Lung (tissue), 12 donors: ENCODE data around the gene GPR89A. TPM values are rescaled to one million over a fixed set of nuclear protein-coding genes. Genes with fewer than 3 reads are reported as not detected.
A peak's percentile ranks its signal among the peaks of the same experiment; 100 is the strongest.

Source experiments
- ATAC-seq: fragments of 200-7000 bp; cut with Tn5 transposase; one replicate; pipeline ENCODE4 v1.9.1; 2020; ENCODE audit warnings: moderate number of reproducible peaks; ENCODE audit not compliant: insufficient read depth, low FRiP score
- DNase-seq, 3 donors: peaks; one replicate each; pipeline ENCODE4 v3.0.0-alpha.2; 2013 to 2017
- H3K27ac ChIP-seq, 2 donors: one replicate each; pipeline ENCODE4 v1.5.1; 2013; ENCODE audit warnings: mild to moderate bottlenecking in 2 of 2, moderate library complexity in 2 of 2, control low read depth in 1 of 2, inconsistent platforms in 1 of 2, low read depth in 1 of 2, low read length in 1 of 2
- H3K27me3 ChIP-seq, 3 donors: one replicate each; pipeline ENCODE4 v1.5.1; 2013; ENCODE audit warnings: low read length in 2 of 3; ENCODE audit not compliant: control insufficient read depth in 3 of 3, insufficient read depth in 3 of 3
- H3K36me3 ChIP-seq, 4 donors: one replicate each; pipeline ENCODE4 v1.5.1; 2013; ENCODE audit warnings: low read length in 4 of 4, mild to moderate bottlenecking in 1 of 4, moderate library complexity in 1 of 4; ENCODE audit not compliant: control insufficient read depth in 4 of 4, insufficient read depth in 4 of 4
- H3K4me1 ChIP-seq, 5 donors: one replicate each; pipeline ENCODE4 v1.5.1; 2013; ENCODE audit warnings: low read length in 5 of 5, mild to moderate bottlenecking in 2 of 5, moderate library complexity in 1 of 5; ENCODE audit not compliant: control insufficient read depth in 5 of 5, insufficient read depth in 5 of 5
- H3K4me3 ChIP-seq: one replicate; pipeline ENCODE4 v1.5.1; 2013; ENCODE audit warnings: mild to moderate bottlenecking, control low read depth, moderate library complexity
- H3K9ac ChIP-seq, 2 donors: one replicate each; pipeline ENCODE4 v1.5.1; 2013; ENCODE audit warnings: low read length in 2 of 2, control low read depth in 1 of 2; ENCODE audit not compliant: insufficient read depth in 1 of 2
- H3K9me3 ChIP-seq, 4 donors: one replicate each; pipeline ENCODE4 v1.5.1; 2013; ENCODE audit warnings: low read length in 3 of 4, mild to moderate bottlenecking in 1 of 4, moderate library complexity in 1 of 4; ENCODE audit not compliant: control insufficient read depth in 4 of 4, insufficient read depth in 3 of 4
- CTCF ChIP-seq: IDR thresholded peaks from 2 replicates; pipeline ENCODE4 v1.5.1; 2012; ENCODE audit warnings: mild to moderate bottlenecking; ENCODE audit errors: control extremely low read depth, extremely low read depth
- WGBS, 2 donors: extraction: QIAGEN DNeasy Blood & Tissue Kit; methylation state at CpG; one replicate each; pipeline ENCODE4 v1.1.7; 2013; 5-methylcytosine and 5-hydroxymethylcytosine counted together
- polyA plus RNA-seq, 2 donors: library from polyadenylated mRNA; stranded (reverse); fragments of 200-250 nt; gene quantifications; one replicate each; pipeline ENCODE4 v1.2.1, GENCODE V29; 2013
- total RNA-seq, 2 donors: library from RNA; depleted of rRNA in 1 of 2; stranded (reverse); fragments of >200 nt in 1 of 2; gene quantifications; one replicate each; pipeline ENCODE4 v1.2.1, GENCODE V29; 2014 to 2021
- donor health status: control.
- donor health status: control.
- donor health status: Bipolar disorder and iron deficiency.
- donor health status: healthy.
- donor health status: DM: yes; HTN: yes; CAD: no.

GPR89A gene
- total and polyA plus RNA-seq, 4 donors: 11.0 to 31.1 (median 14.2) TPM

GRCh38 chr1:145708063-145708462, 100.3 kb downstream of the GPR89A start:
- Histone ChIP-seq H3K9me3 (peaks cover 0 to 2% (median 0%) of the 10 kb centered on the region in 4 donors), H3K27ac (no peak overlapping the region), H3K9ac (no peak overlapping the region), H3K27me3 (peaks cover 0 to 6% (median 0%) of the 10 kb centered on the region in 3 donors), H3K4me3 (no peak overlapping the region), H3K36me3 (no peaks in the 10 kb centered on the region), H3K4me1 (no peaks in the 10 kb centered on the region)
- DNase-seq (peak in 1 of 3 donors; percentile 11), ATAC-seq (no peak)
- no peak for TF ChIP-seq CTCF
- 59 to 66% methylated on average over 7 of the region's 7 CpGs for WGBS, 2 donors

DNA sequence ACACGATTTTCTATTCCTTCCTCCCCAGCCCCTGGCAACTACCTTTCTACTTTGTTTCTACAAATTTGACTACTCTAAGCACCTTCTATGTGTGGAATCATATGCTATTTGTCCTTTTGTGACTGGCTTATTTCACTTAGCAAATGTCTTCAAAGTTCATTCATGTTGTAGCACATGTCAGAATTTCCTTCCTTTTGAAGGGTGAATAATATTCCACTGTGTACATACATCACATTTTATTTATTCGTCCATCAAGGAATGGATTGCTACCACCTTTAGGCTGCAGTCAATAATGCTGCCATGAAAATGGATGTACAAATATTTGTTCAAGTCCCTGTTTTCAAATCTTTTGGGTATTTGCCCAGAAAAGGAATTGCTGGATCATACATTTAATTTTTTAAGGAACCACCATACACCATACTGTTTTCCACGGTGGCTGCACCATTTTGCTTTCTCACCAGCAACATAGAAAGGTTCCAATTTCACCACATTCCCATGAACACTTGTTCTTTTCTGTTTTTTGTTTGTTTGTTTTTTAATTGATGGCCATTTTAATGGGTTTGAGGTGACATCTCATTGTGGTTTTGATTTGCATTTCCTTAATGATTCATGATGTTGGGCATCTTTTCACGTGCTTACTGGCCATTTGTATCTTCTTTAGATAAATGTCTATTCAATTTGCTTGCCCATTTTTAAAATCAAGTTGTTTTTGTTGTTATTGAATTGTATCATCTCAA, 102.7 kb downstream of the GPR89A start:
- H3K27ac ChIP-seq: no peak overlapping the region
- H3K9ac ChIP-seq: no peak overlapping the region

GRCh38 chr1:145711213-145711651, 103.4 kb downstream of the GPR89A start:
- DNase-seq: peak in 1 of 3 donors; percentile 5
- no peak for TF ChIP-seq CTCF
- H3K9me3 ChIP-seq: peaks cover 0 to 2% (median 0%) of the 10 kb centered on the region in 4 donors
- H3K36me3 ChIP-seq: no peaks in the 10 kb centered on the region
- no peak for ATAC-seq
- H3K4me1 ChIP-seq: no peaks in the 10 kb centered on the region
- H3K4me3 ChIP-seq: no peak overlapping the region
- H3K27ac ChIP-seq: no peak overlapping the region
- H3K27me3 ChIP-seq: no peaks in the 10 kb centered on the region
- H3K9ac ChIP-seq: no peak overlapping the region
- WGBS, 2 donors: 65 to 74% methylated on average over 3 of the region's 3 CpGs

More for the DNA sequence above, 102.7 kb downstream of the GPR89A start:
- H3K4me1 ChIP-seq: no peaks in the 10 kb centered on the region
- H3K36me3 ChIP-seq: no peaks in the 10 kb centered on the region
- 81 to 87% methylated on average over 4 of the region's 4 CpGs for WGBS, 2 donors
- TF ChIP-seq CTCF: no peak
- H3K4me3 ChIP-seq: no peak overlapping the region
- ATAC-seq (no peak), DNase-seq (no peak)
- H3K27me3 ChIP-seq: no peaks in the 10 kb centered on the region
- peaks cover 0 to 2% (median 0%) of the 10 kb centered on the region in 4 donors for H3K9me3 ChIP-seq
